HG02678 (cell line): ENCODE measurements around the gene IFI44L.

Experiments
- ATAC-seq: cut with Tn5 transposase; IDR thresholded peaks from one replicate; pipeline ENCODE4 v1.9.1; 2021; ENCODE audit warnings: mild to moderate bottlenecking, moderate library complexity; ENCODE audit not compliant: unreplicated experiment

IFI44L gene

DNA sequence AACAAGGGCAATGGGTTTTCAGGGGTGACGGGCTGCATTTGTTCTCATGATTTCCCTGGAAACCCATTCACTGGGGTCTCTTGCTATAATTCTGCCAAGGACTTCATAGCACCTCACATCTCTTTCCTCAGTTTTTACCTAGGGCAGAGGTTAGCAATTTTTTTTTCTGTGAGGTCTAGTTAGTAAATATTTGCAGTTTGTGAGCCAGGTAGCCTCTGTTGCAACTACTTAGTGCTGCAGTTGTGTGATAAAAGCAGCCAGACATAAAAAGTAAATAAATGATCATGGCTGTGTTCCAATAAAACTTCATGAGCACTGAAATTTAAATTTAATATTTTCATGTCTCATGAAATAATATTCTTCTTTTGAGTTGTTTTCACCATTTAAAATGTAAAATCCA is 67.1 kb downstream of the IFI44L start:
- ATAC-seq, result no peak

- ATAC-seq, result no peak
These were observed 67.7 kb downstream of the IFI44L start for GRCh38 chr1:78687914-78688313.

DNA sequence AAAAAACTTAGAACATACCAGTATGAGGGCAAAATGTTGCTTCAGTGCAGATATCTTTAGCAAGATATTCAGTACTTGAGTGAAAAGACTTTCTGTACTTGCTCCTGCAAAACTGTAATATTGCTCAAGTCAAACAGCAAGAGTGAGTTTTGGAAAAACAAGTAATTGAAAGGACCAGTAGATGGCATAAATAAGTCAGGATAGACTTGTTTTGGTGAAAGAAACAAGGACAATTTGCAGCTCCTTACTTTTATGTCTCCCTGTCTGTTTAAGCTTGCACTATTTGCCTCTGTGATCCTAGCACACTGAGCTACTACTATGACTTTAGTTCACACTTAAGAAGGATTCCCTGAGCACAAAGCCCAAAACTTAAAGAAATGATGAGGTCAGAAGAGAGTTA is 68.4 kb downstream of the IFI44L start:
- no peak for ATAC-seq

GRCh38 chr1:78690516-78690915 is 70.3 kb downstream of the IFI44L start:
- ATAC-seq, result no peak

GRCh38 chr1:78691995-78692747 is 71.9 kb downstream of the IFI44L start:
- ATAC-seq, result no peak
